Stomach (tissue), 9 donors: ENCODE measurements around the gene CARD11. TPM values are rescaled to one million over a fixed set of nuclear protein-coding genes. Genes with fewer than 3 reads are reported as not detected.
A peak's percentile ranks its signal among the peaks of the same experiment; 100 is the strongest.

Source experiments
- DNase-seq, 2 donors: peaks; one replicate each; pipeline versions ENCODE4 v3.0.0 to v3.0.0-alpha.2; 2013 to 2019
- H3K27ac ChIP-seq, 5 donors: fragments of 200-600 bp in 4 of 5; sonication (generic) in 4 of 5; one replicate each; pipeline ENCODE4 v1.5.1; 2013 to 2019; ENCODE audit warnings: mild to moderate bottlenecking in 1 of 5, moderate library complexity in 1 of 5
- H3K27me3 ChIP-seq, 3 donors: fragments of 200-600 bp; sonication (generic); one replicate each; pipeline ENCODE4 v1.5.1; 2017 to 2019; ENCODE audit warnings: mixed run types in 1 of 3
- H3K36me3 ChIP-seq, 4 donors: fragments of 200-600 bp; sonication (generic); 1 replicate in 3 of 4; 2 replicates in 1 of 4; pipeline ENCODE4 v1.5.1; 2016 to 2019
- H3K4me1 ChIP-seq, 4 donors: fragments of 200-600 bp; sonication (generic); one replicate each; pipeline ENCODE4 v1.5.1; 2016 to 2019
- H3K4me3 ChIP-seq, 4 donors: fragments of 200-600 bp; sonication (generic) in 3 of 4; one replicate each; pipeline ENCODE4 v1.5.1; 2016 to 2019; ENCODE audit warnings: mild to moderate bottlenecking in 1 of 4
- H3K9me3 ChIP-seq, 4 donors: fragments of 200-600 bp; sonication (generic); one replicate each; pipeline ENCODE4 v1.5.1; 2016 to 2019
- CTCF ChIP-seq, 7 experiments: fragments of 450-650 bp in 4 of 7; fragments of 200-600 bp in 3 of 7; sonication (generic) in 3 of 7; IDR thresholded peaks; one replicate each; pipeline ENCODE4 v1.5.1; 2016 to 2019; ENCODE audit warnings: antibody characterized with exemption in 7 of 7, control low read depth in 2 of 7, mild to moderate bottlenecking in 1 of 7
- EP300 ChIP-seq: sonication (generic); formaldehyde crosslinking; IDR thresholded peaks from one replicate; pipeline ENCODE4 v1.6.1; 2017; ENCODE audit warnings: antibody characterized with exemption
- POLR2A ChIP-seq, 4 donors: fragments of 450-650 bp; IDR thresholded peaks; one replicate each; pipeline ENCODE4 v1.6.1; 2016; ENCODE audit warnings: antibody characterized with exemption in 4 of 4, control low read depth in 2 of 4, mild to moderate bottlenecking in 1 of 4, moderate library complexity in 1 of 4
- POLR2AphosphoS5 ChIP-seq, 3 donors: sonication (generic); formaldehyde crosslinking; IDR thresholded peaks; one replicate each; pipeline ENCODE4 v1.6.1; 2016; ENCODE audit warnings: antibody characterized with exemption in 3 of 3
- WGBS, 5 donors: extraction: QIAGEN DNeasy Blood & Tissue Kit in 3 of 5; methylation state at CpG; one replicate each; pipeline versions ENCODE4 v1.1.5 to v1.1.7; 2013 to 2018; 5-methylcytosine and 5-hydroxymethylcytosine counted together
- intact Hi-C: fragments of 100-400 bp; cut with DNase I; formaldehyde crosslinking; loops from one replicate; pipeline ENCODE4 v1.15.1; 2023; ENCODE audit warnings: low total_unique reads
- polyA plus RNA-seq, 3 donors: library from polyadenylated mRNA; stranded (reverse); fragments of 200-250 nt; gene quantifications; one replicate each; pipeline ENCODE4 v1.2.3, GENCODE V29; 2013
- total RNA-seq, 5 donors: library from RNA; depleted of rRNA; stranded (reverse); fragments of >200 nt; gene quantifications; one replicate each; pipeline versions ENCODE4 v1.1.0 to v1.2.3, GENCODE V29; 2014 to 2016
- donor health status: healthy with polysubstance abuse.
- donor health status: Bipolar disorder and iron deficiency.
- donor health status: healthy.

Gene CARD11
- total and polyA plus RNA-seq, 8 donors: 0.45 to 9.7 (median 1.8) TPM; not detected in 1

- TF ChIP-seq EP300 (no peak), CTCF (IDR thresholded peaks at IDR 0.05) (no peak)
- intact Hi-C loops: no loop called here
- Histone ChIP-seq H3K27me3 (peaks cover under 1 to 25% (median 10%) of the 10 kb centered on the region in 3 donors), H3K36me3 (no peaks in the 10 kb centered on the region), H3K9me3 (no peaks in the 10 kb centered on the region), H3K4me3 (no peak overlapping the region), H3K27ac (no peak overlapping the region), H3K4me1 (peaks cover 0 to 8% (median 7%) of the 10 kb centered on the region in 4 donors)
- WGBS, 5 donors: 64 to 71% (median 67%) methylated on average over 6 of the region's 6 CpGs
- no peak for DNase-seq
These were observed 59.6 kb downstream of the CARD11 start for GRCh38 chr7:2984091-2984490.

- H3K4me3 ChIP-seq: no peak overlapping the region
- intact Hi-C loops: no loop called here
- peaks cover 4 to 30% (median 10%) of the 10 kb centered on the region in 3 donors for H3K27me3 ChIP-seq
- H3K9me3 ChIP-seq: no peaks in the 10 kb centered on the region
- H3K36me3 ChIP-seq: no peaks in the 10 kb centered on the region
- peak in 1 of 2 donors; percentile 41 for DNase-seq
- 35 to 69% (median 41%) methylated on average over 5 to 6 of the region's 6 CpGs for WGBS, 5 donors
- H3K27ac ChIP-seq: no peak overlapping the region
- H3K4me1 ChIP-seq: peaks cover 0 to 13% (median 12%) of the 10 kb centered on the region in 4 donors
- TF ChIP-seq POLR2AphosphoS5 (IDR thresholded peaks at IDR 0.05): no peak
- no peak for TF ChIP-seq EP300
- TF ChIP-seq POLR2A (IDR thresholded peaks at IDR 0.05): no peak
- TF ChIP-seq CTCF (IDR thresholded peaks at IDR 0.05): no peak
These were observed 60.1 kb downstream of the CARD11 start for GRCh38 chr7:2983586-2983985.

GRCh38 chr7:2982831-2983230 is 60.8 kb downstream of the CARD11 start:
- TF ChIP-seq POLR2AphosphoS5 (IDR thresholded peaks at IDR 0.05): no peak
- no peak for TF ChIP-seq EP300
- TF ChIP-seq POLR2A (IDR thresholded peaks at IDR 0.05): no peak
- TF ChIP-seq CTCF (IDR thresholded peaks at IDR 0.05): no peak
- no peaks in the 10 kb centered on the region for H3K9me3 ChIP-seq
- no peak overlapping the region for H3K4me3 ChIP-seq
- 65 to 90% (median 76%) methylated on average over 7 of the region's 7 CpGs for WGBS, 5 donors
- no peak overlapping the region for H3K27ac ChIP-seq
- no peaks in the 10 kb centered on the region for H3K36me3 ChIP-seq
- peaks cover 0 to 17% (median 14%) of the 10 kb centered on the region in 4 donors for H3K4me1 ChIP-seq
- intact Hi-C loops: no loop called here
- H3K27me3 ChIP-seq: peaks cover 4 to 35% (median 10%) of the 10 kb centered on the region in 3 donors
- DNase-seq: peak in 1 of 2 donors; percentile 54

- WGBS, 5 donors: 93 to 95% (median 94%) methylated on average over 11 of the region's 11 CpGs
- no peaks in the 10 kb centered on the region for H3K36me3 ChIP-seq
- no peak for TF ChIP-seq POLR2AphosphoS5 (IDR thresholded peaks at IDR 0.05)
- TF ChIP-seq POLR2A (IDR thresholded peaks at IDR 0.05): no peak
- TF ChIP-seq EP300: no peak
- no peak for TF ChIP-seq CTCF (IDR thresholded peaks at IDR 0.05)
- intact Hi-C loops: no loop called here
- no peaks in the 10 kb centered on the region for H3K9me3 ChIP-seq
- peaks cover 4 to 39% (median 10%) of the 10 kb centered on the region in 3 donors for H3K27me3 ChIP-seq
- peaks cover 0 to 17% (median 14%) of the 10 kb centered on the region in 4 donors for H3K4me1 ChIP-seq
- DNase-seq: no peak
- H3K27ac ChIP-seq: no peak overlapping the region
- H3K4me3 ChIP-seq: no peak overlapping the region
These were observed 61.3 kb downstream of the CARD11 start for GRCh38 chr7:2982401-2982800.
